HEK293 (cell line): Measurements from ENCODE around the gene KRT12.

Source experiments
- CTCF ChIA-PET: fragments of 350-600 bp; formaldehyde crosslinking; extraction: SDS; loops from one replicate; lab custom pipeline; 2021; ENCODE audit warnings: antibody characterized with exemption; lab: Yijun Ruan, JAX
- POLR2A ChIA-PET: fragments of 300-600 bp; formaldehyde crosslinking; extraction: SDS; loops from one replicate; lab custom pipeline; 2020; ENCODE audit warnings: antibody characterized with exemption, inconsistent platforms; lab: Yijun Ruan, JAX
- H3K27ac ChIP-seq: fragments of 200-500 bp; sonication (Bioruptor generic); 2 replicates; pipeline ENCODE4 v1.5.1; 2014; ENCODE audit warnings: low read depth, low read length, control low read depth, inconsistent platforms; ENCODE audit errors: extremely low read depth
- H3K36me3 ChIP-seq, 2 experiments: fragments of 200-500 bp in 1 of 2; sonication (Bioruptor generic) in 1 of 2; 1 replicate in 1 of 2; 2 replicates in 1 of 2; pipeline ENCODE4 v1.5.1; 2014 to 2017; ENCODE audit warnings: inconsistent platforms in 2 of 2, low read length in 2 of 2; ENCODE audit not compliant: control insufficient read depth in 2 of 2, insufficient read depth in 1 of 2
- H3K4me1 ChIP-seq: fragments of 200-500 bp; sonication (Bioruptor generic); 2 replicates; pipeline ENCODE4 v1.5.1; 2014; ENCODE audit warnings: mild to moderate bottlenecking, low read length, inconsistent platforms; ENCODE audit not compliant: control insufficient read depth, insufficient read depth
- H3K4me3 ChIP-seq: 2 replicates; pipeline ENCODE4 v1.5.1; 2011; ENCODE audit warnings: low read depth, mild to moderate bottlenecking, control low read depth, low read length, moderate library complexity
- H3K9me3 ChIP-seq: fragments of 200-500 bp; sonication (Bioruptor generic); 2 replicates; pipeline ENCODE4 v1.5.1; 2014; ENCODE audit warnings: low read depth, low read length, inconsistent platforms; ENCODE audit not compliant: control insufficient read depth, insufficient read depth
- GFI1B ChIP-seq: fragments of 450-650 bp; formaldehyde crosslinking; IDR thresholded peaks from 2 replicates; pipeline ENCODE4 v1.5.1; 2016; ENCODE audit warnings: missing biosample characterization, missing genetic modification characterization
- GLI2 ChIP-seq: fragments of 450-650 bp; formaldehyde crosslinking; IDR thresholded peaks from 2 replicates; pipeline ENCODE4; 2017; ENCODE audit warnings: missing biosample characterization, missing genetic modification characterization, low read depth, borderline replicate concordance
- KLF9 ChIP-seq: fragments of 450-650 bp; formaldehyde crosslinking; IDR thresholded peaks from 2 replicates; pipeline ENCODE4 v1.5.1; 2016; ENCODE audit warnings: missing biosample characterization, missing genetic modification characterization, low read depth
- MEIS1 ChIP-seq: sonication (generic); formaldehyde crosslinking; IDR thresholded peaks from 2 replicates; pipeline ENCODE4 v1.8.1; 2022; ENCODE audit warnings: missing genetic modification reagents, mild to moderate bottlenecking, borderline replicate concordance
- MZF1 ChIP-seq: fragments of 450-650 bp; formaldehyde crosslinking; IDR thresholded peaks from 2 replicates; pipeline ENCODE4 v1.5.1; 2017; ENCODE audit warnings: missing biosample characterization, missing genetic modification characterization, borderline replicate concordance
- SETDB1 ChIP-seq: IDR thresholded peaks from one replicate; pipeline ENCODE4 v1.6.1; 2017; ENCODE audit warnings: mild to moderate bottlenecking, low read length, moderate library complexity, mixed read lengths; ENCODE audit not compliant: insufficient read length
- TCF7L2 ChIP-seq: IDR thresholded peaks from 2 replicates; pipeline ENCODE4 v1.6.1; 2011; ENCODE audit warnings: low read depth, mild to moderate bottlenecking, inconsistent platforms, low read length, moderate library complexity, borderline replicate concordance
- ZBTB44 ChIP-seq: fragments of 450-650 bp; IDR thresholded peaks from 2 replicates; pipeline ENCODE4 v1.5.1; 2018; ENCODE audit warnings: missing biosample characterization, mild to moderate bottlenecking, missing genetic modification characterization
- ZBTB49 ChIP-seq: fragments of 450-650 bp; formaldehyde crosslinking; IDR thresholded peaks from 2 replicates; pipeline ENCODE4 v1.5.1; 2016; ENCODE audit warnings: missing biosample characterization, missing genetic modification characterization, low read depth
- ZBTB6 ChIP-seq: fragments of 450-650 bp; formaldehyde crosslinking; IDR thresholded peaks from 2 replicates; pipeline ENCODE4 v1.5.1; 2017; ENCODE audit warnings: missing biosample characterization, missing genetic modification characterization
- ZEB2 ChIP-seq: fragments of 450-650 bp; formaldehyde crosslinking; IDR thresholded peaks from 2 replicates; pipeline ENCODE4 v1.5.1; 2016; ENCODE audit warnings: missing biosample characterization, missing genetic modification characterization
- ZNF10 ChIP-seq: fragments of 450-650 bp; formaldehyde crosslinking; IDR thresholded peaks from 2 replicates; pipeline ENCODE4 v1.5.1; 2017; ENCODE audit warnings: missing biosample characterization, missing genetic modification characterization
- ZNF157 ChIP-seq: fragments of 450-650 bp; formaldehyde crosslinking; IDR thresholded peaks from 2 replicates; pipeline ENCODE4 v1.5.1; 2016; ENCODE audit warnings: missing biosample characterization, missing genetic modification characterization
- ZNF169 ChIP-seq: fragments of 450-650 bp; formaldehyde crosslinking; IDR thresholded peaks from 2 replicates; pipeline ENCODE4 v1.5.1; 2016; ENCODE audit warnings: missing biosample characterization, missing genetic modification characterization
- ZNF202 ChIP-seq: fragments of 450-650 bp; formaldehyde crosslinking; IDR thresholded peaks from 2 replicates; pipeline ENCODE4 v1.5.1; 2016; ENCODE audit warnings: missing biosample characterization, missing genetic modification characterization, borderline replicate concordance
- ZNF302 ChIP-seq: fragments of 450-650 bp; formaldehyde crosslinking; IDR thresholded peaks from 2 replicates; pipeline ENCODE4 v1.5.1; 2016; ENCODE audit warnings: missing biosample characterization, missing genetic modification characterization, low read depth
- ZNF37A ChIP-seq: fragments of 450-650 bp; IDR thresholded peaks from 2 replicates; pipeline ENCODE4 v1.5.1; 2018; ENCODE audit warnings: missing biosample characterization, missing genetic modification characterization
- ZNF398 ChIP-seq: fragments of 450-650 bp; formaldehyde crosslinking; IDR thresholded peaks from 2 replicates; pipeline ENCODE4 v1.5.1; 2017; ENCODE audit warnings: missing biosample characterization, missing genetic modification characterization
- ZNF426 ChIP-seq: fragments of 450-650 bp; formaldehyde crosslinking; IDR thresholded peaks from 2 replicates; pipeline ENCODE4 v1.5.1; 2017; ENCODE audit warnings: missing biosample characterization, missing genetic modification characterization, mild to moderate bottlenecking, inconsistent platforms, moderate library complexity
- ZNF658 ChIP-seq: fragments of 450-650 bp; formaldehyde crosslinking; IDR thresholded peaks from 2 replicates; pipeline ENCODE4; 2016; ENCODE audit warnings: missing biosample characterization, missing genetic modification characterization
- ZNF692 ChIP-seq: fragments of 450-650 bp; formaldehyde crosslinking; IDR thresholded peaks from 2 replicates; pipeline ENCODE4 v1.5.1; 2016; ENCODE audit warnings: missing biosample characterization, missing genetic modification characterization
- ZNF704 ChIP-seq: fragments of 450-650 bp; formaldehyde crosslinking; IDR thresholded peaks from 2 replicates; pipeline ENCODE4 v1.5.1; 2016; ENCODE audit warnings: missing biosample characterization, missing genetic modification characterization
- ZXDB ChIP-seq: fragments of 450-650 bp; formaldehyde crosslinking; IDR thresholded peaks from 2 replicates; pipeline ENCODE4 v1.5.1; 2016; ENCODE audit warnings: missing biosample characterization, missing genetic modification characterization

The KRT12 gene

GRCh38 chr17:40883031-40883430, 16.0 kb upstream of the KRT12 start:
- CTCF ChIA-PET, result interaction anchor here (0.6 kb wide), 1 partner anchor 201 kb away, joined by 3 read pairs; no protein-coding TSS in a partner anchor
- POLR2A ChIA-PET, result no interaction called here

GRCh38 chr17:40879026-40879425, 12.0 kb upstream of the KRT12 start:
- CTCF ChIA-PET, result interaction anchor here (0.9 kb wide), 1 partner anchor 787 kb away, joined by 3 read pairs; no protein-coding TSS in a partner anchor
- Histone ChIP-seq H3K9me3 (no peaks in the 10 kb centered on the region), H3K36me3 (no peaks in the 10 kb centered on the region), H3K27ac (no peak overlapping the region), H3K4me1 (no peaks in the 10 kb centered on the region), H3K4me3 (no peak overlapping the region)
- POLR2A ChIA-PET, result interaction anchor here (0.7 kb wide), 1 partner anchor 693 kb away, joined by 4 read pairs; the partner anchor contains the start of gene KRT9
- TF ChIP-seq ZNF426 (tag by site-specific recombination) (no peak), GFI1B (no peak), ZBTB44 (no peak), ZNF692 (tag by site-specific recombination) (no peak), ZNF302 (tag by site-specific recombination) (no peak), ZNF10 (no peak)

More at GRCh38 chr17:40883031-40883430, 16.0 kb upstream of the KRT12 start:
- Histone ChIP-seq H3K4me1 (no peaks in the 10 kb centered on the region), H3K9me3 (no peaks in the 10 kb centered on the region), H3K27ac (no peak overlapping the region), H3K4me3 (no peak overlapping the region), H3K36me3 (no peaks in the 10 kb centered on the region)
- no peak for TF ChIP-seq ZBTB6
- no peak for TF ChIP-seq MEIS1 (CRISPR knock-in tag)
- TF ChIP-seq ZBTB49, result no peak

GRCh38 chr17:40878044-40878443, 11.0 kb upstream of the KRT12 start:
- Histone ChIP-seq H3K4me1 (no peaks in the 10 kb centered on the region), H3K4me3 (no peak overlapping the region), H3K36me3 (no peaks in the 10 kb centered on the region), H3K9me3 (no peaks in the 10 kb centered on the region), H3K27ac (no peak overlapping the region)
- ChIA-PET CTCF (interaction anchor here (0.6 to 1.6 kb wide), 4 partner anchors 12 to 788 kb away, joined by 3 to 4 read pairs (median 3); no protein-coding TSS in a partner anchor), POLR2A (no interaction called here)
- TF ChIP-seq SETDB1 (no peak), ZEB2 (tag by site-specific recombination) (no peak), ZNF704 (no peak), ZXDB (tag by site-specific recombination) (no peak), TCF7L2 (no peak), KLF9 (tag by site-specific recombination) (no peak), ZNF169 (tag by site-specific recombination) (no peak), GLI2 (tag by site-specific recombination) (no peak), ZNF398 (tag by site-specific recombination) (no peak), ZNF658 (no peak), ZNF37A (tag by site-specific recombination) (no peak), ZNF202 (no peak), MZF1 (tag by site-specific recombination) (no peak), ZNF157 (tag by site-specific recombination) (no peak)
